Panc1 (cell line): Measurements from ENCODE around the gene MAP3K4. TPM values are rescaled to one million over a fixed set of nuclear protein-coding genes. Genes with fewer than 3 reads are reported as not detected.
"Not testable (repeated sequence)": the region's sequence is repeated elsewhere in the genome, so short reads cannot be mapped to it uniquely, and the experiment has no call there.

Source experiments
- ATAC-seq: fragments of 200-7000 bp; cut with Tn5 transposase; 2 replicates; pipeline ENCODE4 v1.9.1; 2020; ENCODE audit warnings: mild to moderate bottlenecking, moderate library complexity
- BruUV-seq: library from RNA; stranded (reverse); fragments of 400-500 nt; replicated peaks from 2 replicates; lab custom pipeline; 2021; lab: Mats Ljungman, UMichigan
- CTCF ChIA-PET: fragments of 300-600 bp; sonication (Branson Sonifier 250); formaldehyde crosslinking; loops from one replicate; lab custom pipeline; 2022; ENCODE audit warnings: antibody characterized with exemption; lab: Charles Lee
- POLR2A ChIA-PET: fragments of 300-600 bp; sonication (Branson Sonifier 250); formaldehyde crosslinking; loops from one replicate; lab custom pipeline; 2022; ENCODE audit warnings: antibody characterized with exemption; lab: Charles Lee
- DNase-seq: peaks from one replicate; pipeline ENCODE4 v3.0.0-alpha.2; 2010; ENCODE audit warnings: low read depth, low spot score
- H3K27ac ChIP-seq: 2 replicates; pipeline ENCODE4 v1.5.1; 2011; ENCODE audit warnings: mild to moderate bottlenecking, low read length, inconsistent platforms
- H3K27me3 ChIP-seq: fragments of 200-500 bp; sonication (Bioruptor generic); 2 replicates; pipeline ENCODE4 v1.6.0; 2014; ENCODE audit warnings: low read length, inconsistent platforms; ENCODE audit not compliant: control insufficient read depth, insufficient read depth
- H3K36me3 ChIP-seq: fragments of 200-500 bp; sonication (Bioruptor generic); 2 replicates; pipeline ENCODE4 v1.5.1; 2014; ENCODE audit warnings: inconsistent platforms, mild to moderate bottlenecking, low read length, moderate library complexity; ENCODE audit not compliant: control insufficient read depth, insufficient read depth
- H3K4me1 ChIP-seq: 2 replicates; pipeline ENCODE4 v1.5.1; 2011; ENCODE audit warnings: inconsistent platforms, mild to moderate bottlenecking, low read length, moderate library complexity; ENCODE audit not compliant: control insufficient read depth, insufficient read depth
- H3K4me3 ChIP-seq, 2 experiments: 2 replicates each; pipeline ENCODE4 v1.5.1; 2011 to 2012; ENCODE audit warnings: low read depth in 2 of 2, low read length in 2 of 2, mild to moderate bottlenecking in 2 of 2, inconsistent platforms in 1 of 2, moderate library complexity in 1 of 2
- H3K9me3 ChIP-seq: fragments of 200-500 bp; sonication (Bioruptor generic); 2 replicates; pipeline ENCODE4 v1.5.1; 2014; ENCODE audit warnings: low read depth, mild to moderate bottlenecking, inconsistent platforms, low read length, moderate library complexity; ENCODE audit not compliant: control insufficient read depth, insufficient read depth
- CTCF ChIP-seq: fragments of 450-650 bp; IDR thresholded peaks from 2 replicates; pipeline ENCODE4 v1.5.1; 2017; ENCODE audit warnings: mild to moderate bottlenecking
- POLR2AphosphoS5 ChIP-seq: IDR thresholded peaks from 2 replicates; pipeline ENCODE4 v1.6.1; 2012; ENCODE audit warnings: mild to moderate bottlenecking, low read depth, low read length, moderate library complexity
- REST ChIP-seq, 2 experiments: IDR thresholded peaks; 2 replicates each; pipeline ENCODE4 v1.6.1; 2011 to 2012; ENCODE audit warnings: low read depth in 2 of 2, control low read depth in 1 of 2, low read length in 1 of 2, mild to moderate bottlenecking in 1 of 2, moderate library complexity in 1 of 2; ENCODE audit not compliant: insufficient read depth in 1 of 2
- SIN3A ChIP-seq: IDR thresholded peaks from 2 replicates; pipeline ENCODE4 v1.6.1; 2012; ENCODE audit warnings: low read depth, mild to moderate bottlenecking, low read length, moderate library complexity, borderline replicate concordance; ENCODE audit not compliant: insufficient read depth
- TCF7L2 ChIP-seq: IDR thresholded peaks from 2 replicates; pipeline ENCODE4 v1.6.1; 2011; ENCODE audit warnings: mild to moderate bottlenecking, low read depth, low read length, inconsistent platforms
- in situ Hi-C: cut with HindIII; loops from 2 replicates; pipeline ENCODE4 v1.10.0; 2016; ENCODE audit warnings: low sequenced_read_pairs, low pct_unique_long_range_greater_than_20kb
- intact Hi-C: fragments of 100-400 bp; cut with micrococcal nuclease; formaldehyde crosslinking; loops from one replicate; pipeline ENCODE4 v1.10.0; 2022; ENCODE audit not compliant: unreplicated experiment
- total RNA-seq: library from RNA; stranded (reverse); gene quantifications from one replicate; pipeline ENCODE4 v1.2.1, GENCODE V29; 2021; ENCODE audit not compliant: unreplicated experiment

MAP3K4 gene
- total RNA-seq, 1 experiment from 2014 or later = 49.3 TPM

- no TSS peak for BruUV-seq
- POLR2A ChIA-PET = no interaction called here
- H3K4me1 ChIP-seq = no peaks in the 10 kb centered on the region
- DNase-seq = no peak
- CTCF ChIA-PET = interaction anchor here (0.5 kb wide), 1 partner anchor 254 kb away, joined by 3 read pairs; no protein-coding TSS in a partner anchor
- H3K9me3 ChIP-seq = no peaks in the 10 kb centered on the region
- intact Hi-C loops (no loop called here), in situ Hi-C loops (no loop called here)
- H3K4me3 ChIP-seq = no peak overlapping the region
- TF ChIP-seq POLR2AphosphoS5 (no peak), TCF7L2 (no peak), SIN3A (no peak), REST (IDR thresholded peaks at IDR 0.05; ENCODE audit: insufficient read depth in 1 of 2, low read depth in 2 of 2, low read length in 1 of 2) (no peak), CTCF (no peak)
- peaks cover 17% of the 10 kb centered on the region for H3K36me3 ChIP-seq
- H3K27me3 ChIP-seq = no peaks in the 10 kb centered on the region
- H3K27ac ChIP-seq = no peak overlapping the region
- ATAC-seq = no peak
These were observed 125.7 kb downstream of the MAP3K4 start for GRCh38 chr6:161117308-161117707.

- Histone ChIP-seq H3K36me3 (peaks cover 12% of the 10 kb centered on the region), H3K4me1 (no peaks in the 10 kb centered on the region), H3K4me3 (no peak overlapping the region), H3K27ac (no peak overlapping the region), H3K27me3 (no peaks in the 10 kb centered on the region), H3K9me3 (no peaks in the 10 kb centered on the region)
- no peak for TF ChIP-seq REST (IDR thresholded peaks at IDR 0.05; ENCODE audit: insufficient read depth in 1 of 2, low read depth in 2 of 2, low read length in 1 of 2)
- no peak for TF ChIP-seq TCF7L2
- TF ChIP-seq CTCF = no peak
- no peak for TF ChIP-seq SIN3A
- no peak for TF ChIP-seq POLR2AphosphoS5
- no TSS peak for BruUV-seq
- in situ Hi-C loops = no loop called here
- POLR2A ChIA-PET = no interaction called here
- CTCF ChIA-PET = no interaction called here
- DNase-seq = no peak
- intact Hi-C loops = no loop called here
- ATAC-seq = no peak
These were observed 126.4 kb downstream of the MAP3K4 start for GRCh38 chr6:161117942-161118341.

- H3K36me3 ChIP-seq, H3K27me3 ChIP-seq, intact Hi-C loops, CTCF ChIA-PET, POLR2A ChIA-PET, H3K4me1 ChIP-seq, DNase-seq, ATAC-seq, BruUV-seq, H3K4me3 ChIP-seq, in situ Hi-C loops, H3K27ac ChIP-seq, H3K9me3 ChIP-seq: not testable (repeated sequence)
These were observed 131.8 kb downstream of the MAP3K4 start for GRCh38 chr6:161123319-161123718.
